Neural crest cell (in vitro differentiated cells): ENCODE data around the gene MAP3K21. TPM values are rescaled to one million over a fixed set of nuclear protein-coding genes. Genes with fewer than 3 reads are reported as not detected.

ENCODE experiments used
- DNase-seq: peaks from one replicate; pipeline ENCODE4 v3.0.0; 2021; ENCODE audit warnings: low read depth, mixed read lengths, low spot score
- H3K27ac Mint-ChIP-seq: one replicate; pipeline ENCODE4 v1.8.0; 2021; ENCODE audit warnings: mild to moderate bottlenecking, mixed read lengths; ENCODE audit not compliant: unreplicated experiment
- H3K27me3 Mint-ChIP-seq: 2 replicates; pipeline ENCODE4 v1.8.0; 2021; ENCODE audit warnings: low read depth, mild to moderate bottlenecking, mixed read lengths
- H3K36me3 Mint-ChIP-seq: 2 replicates; pipeline ENCODE4 v1.8.0; 2021; ENCODE audit warnings: low read depth, mild to moderate bottlenecking, mixed read lengths
- H3K4me1 Mint-ChIP-seq: 2 replicates; pipeline ENCODE4 v1.8.0; 2021; ENCODE audit warnings: mixed read lengths
- H3K4me3 Mint-ChIP-seq: one replicate; pipeline ENCODE4 v1.8.0; 2021; ENCODE audit warnings: mild to moderate bottlenecking, mixed read lengths
- H3K9me3 Mint-ChIP-seq: 2 replicates; pipeline ENCODE4 v1.8.0; 2021; ENCODE audit warnings: mixed read lengths
- total RNA-seq: library from RNA; stranded (reverse); gene quantifications from 2 replicates; pipeline ENCODE4 v1.2.1, GENCODE V29; 2021
- TF ChIP-seq, protein P1 (sequence below): fragments of 200-600 bp; sonication (generic); conservative IDR thresholded peaks from 2 replicates; pipeline ENCODE4 v1.5.0; 2021; ENCODE audit warnings: antibody characterized with exemption, mild to moderate bottlenecking

MAP3K21 gene
- total RNA-seq, 1 donor from 2014 or later: 0.51 TPM

DNA sequence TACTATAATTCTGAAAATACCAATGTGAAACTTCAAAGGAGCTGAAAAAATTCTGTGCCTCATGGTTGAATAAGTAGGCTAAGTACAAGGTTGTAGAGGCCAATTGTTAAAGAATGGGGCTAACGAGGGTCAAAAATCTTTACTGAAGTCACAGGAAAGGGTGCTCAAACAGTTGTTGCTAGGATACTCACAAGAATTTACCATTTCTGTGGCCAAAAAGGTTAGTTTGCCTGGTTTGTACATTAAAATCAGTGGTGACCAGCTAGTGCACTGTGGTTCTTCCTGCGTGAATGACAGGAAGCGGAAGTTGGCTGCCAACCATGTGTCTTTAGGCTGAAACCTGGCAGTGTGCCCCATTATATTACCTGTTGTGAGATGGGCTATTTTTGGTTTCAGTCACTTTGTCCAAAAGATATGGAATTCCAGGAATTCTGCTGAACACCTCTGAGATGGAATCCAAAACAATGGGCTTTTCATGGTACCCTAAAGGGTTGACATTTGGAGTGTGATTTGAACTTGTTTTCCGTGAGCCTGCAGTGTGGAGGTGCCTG lies 13.5 kb downstream of the MAP3K21 start:
- H3K36me3 Mint-ChIP-seq: no peaks in the 10 kb centered on the region
- TF ChIP-seq, protein P1, sequence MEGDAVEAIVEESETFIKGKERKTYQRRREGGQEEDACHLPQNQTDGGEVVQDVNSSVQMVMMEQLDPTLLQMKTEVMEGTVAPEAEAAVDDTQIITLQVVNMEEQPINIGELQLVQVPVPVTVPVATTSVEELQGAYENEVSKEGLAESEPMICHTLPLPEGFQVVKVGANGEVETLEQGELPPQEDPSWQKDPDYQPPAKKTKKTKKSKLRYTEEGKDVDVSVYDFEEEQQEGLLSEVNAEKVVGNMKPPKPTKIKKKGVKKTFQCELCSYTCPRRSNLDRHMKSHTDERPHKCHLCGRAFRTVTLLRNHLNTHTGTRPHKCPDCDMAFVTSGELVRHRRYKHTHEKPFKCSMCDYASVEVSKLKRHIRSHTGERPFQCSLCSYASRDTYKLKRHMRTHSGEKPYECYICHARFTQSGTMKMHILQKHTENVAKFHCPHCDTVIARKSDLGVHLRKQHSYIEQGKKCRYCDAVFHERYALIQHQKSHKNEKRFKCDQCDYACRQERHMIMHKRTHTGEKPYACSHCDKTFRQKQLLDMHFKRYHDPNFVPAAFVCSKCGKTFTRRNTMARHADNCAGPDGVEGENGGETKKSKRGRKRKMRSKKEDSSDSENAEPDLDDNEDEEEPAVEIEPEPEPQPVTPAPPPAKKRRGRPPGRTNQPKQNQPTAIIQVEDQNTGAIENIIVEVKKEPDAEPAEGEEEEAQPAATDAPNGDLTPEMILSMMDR: no peak
- peaks cover 26% of the 10 kb centered on the region for H3K4me1 Mint-ChIP-seq
- DNase-seq: no peak
- no peak overlapping the region for H3K4me3 Mint-ChIP-seq
- H3K27me3 Mint-ChIP-seq: peaks cover 14% of the 10 kb centered on the region
- H3K27ac Mint-ChIP-seq: no peak overlapping the region
- H3K9me3 Mint-ChIP-seq: peaks cover 4% of the 10 kb centered on the region

DNA sequence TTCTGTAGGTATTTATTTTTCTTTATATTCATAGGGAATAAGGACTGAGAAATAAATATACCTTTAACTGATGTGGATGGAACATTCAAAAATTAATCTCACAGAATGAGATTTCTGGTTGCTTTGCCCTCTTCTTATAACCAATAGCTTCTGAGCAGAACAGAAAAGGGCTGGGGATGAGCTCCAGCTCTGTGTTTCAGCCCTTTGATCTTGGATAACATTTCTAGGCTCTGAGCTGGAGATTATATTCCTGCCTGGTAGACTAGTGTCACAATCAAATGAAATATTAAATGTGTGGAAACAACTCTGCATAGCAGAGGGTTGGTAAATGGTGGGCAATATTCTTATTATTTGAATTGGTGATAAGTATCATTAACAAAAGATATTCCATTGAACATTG lies 14.6 kb downstream of the MAP3K21 start:
- no peak overlapping the region for H3K27ac Mint-ChIP-seq
- H3K27me3 Mint-ChIP-seq: peaks cover 8% of the 10 kb centered on the region
- H3K4me3 Mint-ChIP-seq: no peak overlapping the region
- no peaks in the 10 kb centered on the region for H3K36me3 Mint-ChIP-seq
- DNase-seq: no peak
- TF ChIP-seq, protein P1: no peak
- H3K9me3 Mint-ChIP-seq: peaks cover 4% of the 10 kb centered on the region
- peaks cover 26% of the 10 kb centered on the region for H3K4me1 Mint-ChIP-seq

DNA sequence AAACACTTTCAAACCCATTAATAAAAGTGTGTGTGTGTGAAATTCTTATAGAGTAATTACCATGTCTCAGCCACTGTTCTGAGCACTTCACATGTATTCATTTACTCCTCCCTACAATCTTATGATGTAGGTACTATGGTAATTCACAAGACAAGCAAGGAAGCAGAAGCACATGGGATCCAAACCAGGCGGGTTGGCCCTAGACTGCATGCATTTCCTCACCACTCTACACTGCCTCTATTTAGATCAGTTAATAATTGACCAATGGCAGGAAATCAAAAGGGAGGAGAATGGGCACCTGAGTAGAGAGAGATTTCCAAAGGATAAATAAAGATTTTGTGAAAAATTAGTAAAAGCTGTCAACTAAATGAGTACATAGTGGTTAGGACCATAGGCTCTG lies 15.7 kb downstream of the MAP3K21 start:
- no peak for DNase-seq
- Mint-ChIP-seq H3K4me1 (peaks cover 23% of the 10 kb centered on the region), H3K27me3 (peaks cover 8% of the 10 kb centered on the region), H3K9me3 (peaks cover 4% of the 10 kb centered on the region), H3K4me3 (no peak overlapping the region), H3K27ac (no peak overlapping the region), H3K36me3 (no peaks in the 10 kb centered on the region)
- TF ChIP-seq, protein P1: no peak

DNA sequence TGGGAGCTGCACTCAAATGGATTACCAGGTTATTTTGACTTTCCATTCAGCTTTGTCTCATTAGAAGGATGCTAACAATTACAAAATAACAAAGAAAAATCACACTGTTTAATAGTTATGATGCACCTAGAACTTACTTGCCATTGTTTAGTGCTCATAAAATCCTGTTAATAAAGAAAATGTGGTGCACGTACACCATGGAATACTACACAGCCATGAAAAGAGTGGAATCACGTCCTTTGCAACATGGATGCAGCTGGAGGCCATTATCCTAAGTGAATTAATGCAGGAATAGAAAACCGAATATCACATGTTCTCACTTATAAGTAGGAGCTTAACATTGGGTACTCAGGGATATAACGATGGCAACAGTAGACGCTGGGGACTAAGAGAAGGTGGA lies 19.8 kb downstream of the MAP3K21 start:
- TF ChIP-seq, protein P1: no peak
- Mint-ChIP-seq H3K27me3 (no peaks in the 10 kb centered on the region), H3K9me3 (peaks cover 2% of the 10 kb centered on the region), H3K36me3 (no peaks in the 10 kb centered on the region), H3K4me3 (no peak overlapping the region), H3K4me1 (no peaks in the 10 kb centered on the region), H3K27ac (no peak overlapping the region)
- DNase-seq: no peak

DNA sequence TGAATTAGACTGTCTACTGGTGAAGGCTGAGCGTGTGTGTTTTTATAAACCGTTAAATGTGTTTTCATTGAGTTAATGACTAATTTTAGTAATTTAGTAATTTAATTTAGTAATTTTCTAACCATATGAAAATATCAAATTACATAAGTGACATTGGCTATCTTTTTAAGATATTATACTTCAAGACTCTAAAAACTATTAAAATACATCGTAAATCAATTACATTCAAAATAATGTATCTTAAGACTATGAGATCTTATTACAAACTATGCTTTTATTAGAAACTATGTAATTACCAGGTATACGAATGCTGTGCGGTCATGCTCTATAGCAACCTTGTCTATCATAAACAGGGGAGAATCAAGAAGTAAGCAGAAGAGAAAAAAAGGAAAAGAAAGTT lies 21.6 kb downstream of the MAP3K21 start:
- H3K36me3 Mint-ChIP-seq: no peaks in the 10 kb centered on the region
- DNase-seq: no peak
- H3K27ac Mint-ChIP-seq: no peak overlapping the region
- H3K27me3 Mint-ChIP-seq: peaks cover 5% of the 10 kb centered on the region
- no peak overlapping the region for H3K4me3 Mint-ChIP-seq
- TF ChIP-seq, protein P1: no peak
- no peaks in the 10 kb centered on the region for H3K4me1 Mint-ChIP-seq
- no peaks in the 10 kb centered on the region for H3K9me3 Mint-ChIP-seq

DNA sequence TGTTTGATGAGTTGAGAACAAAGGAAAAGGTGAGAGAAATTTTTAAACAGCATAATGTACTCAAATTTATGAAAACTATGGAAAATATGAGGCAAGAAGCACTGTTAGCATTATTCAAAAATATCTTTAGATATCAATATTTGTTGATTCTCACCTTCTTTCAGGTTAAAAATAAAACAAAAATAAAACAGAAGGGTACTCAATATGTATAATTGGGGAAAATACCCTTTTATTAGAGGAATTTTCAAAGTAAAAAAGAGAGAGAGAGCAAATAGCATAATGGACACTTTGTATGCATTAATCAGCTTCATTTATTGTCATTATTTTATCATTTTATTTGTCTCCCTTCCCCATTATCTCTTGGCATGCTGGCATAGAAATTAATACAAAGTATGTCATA lies 27.5 kb downstream of the MAP3K21 start:
- Mint-ChIP-seq H3K4me1 (no peaks in the 10 kb centered on the region), H3K27me3 (peaks cover 5% of the 10 kb centered on the region), H3K9me3 (no peaks in the 10 kb centered on the region), H3K27ac (no peak overlapping the region), H3K4me3 (no peak overlapping the region), H3K36me3 (no peaks in the 10 kb centered on the region)
- DNase-seq: no peak
- TF ChIP-seq, protein P1: no peak
